HepG2 (cell line): ENCODE results near the gene CARD9. TPM values are rescaled to one million over a fixed set of nuclear protein-coding genes. Genes with fewer than 3 reads are reported as not detected.

Experiments
- AKAP8 ChIP-seq: sonication (generic); formaldehyde crosslinking; IDR thresholded peaks from 2 replicates; pipeline ENCODE4 v1.5.1; 2020; ENCODE audit warnings: mild to moderate bottlenecking, missing genetic modification reagents
- ARID2 ChIP-seq: sonication (generic); formaldehyde crosslinking; IDR thresholded peaks from 2 replicates; pipeline ENCODE4 v1.8.1; 2022; ENCODE audit warnings: mild to moderate bottlenecking, missing genetic modification reagents, borderline replicate concordance
- CBX2 ChIP-seq, 2 experiments: fragments of 200-600 bp in 1 of 2; sonication (generic); formaldehyde crosslinking in 1 of 2; IDR thresholded peaks; 2 replicates each; pipeline versions ENCODE4 v1.7.0 to v1.8.1; 2018 to 2022; ENCODE audit warnings: low read depth in 2 of 2, low read length in 1 of 2, mild to moderate bottlenecking in 1 of 2, missing genetic modification reagents in 1 of 2
- DR1 ChIP-seq: sonication (generic); formaldehyde crosslinking; IDR thresholded peaks from 2 replicates; pipeline ENCODE4 v1.8.0; 2021; ENCODE audit warnings: mild to moderate bottlenecking, missing genetic modification reagents, inconsistent platforms
- ELF3 ChIP-seq: IDR thresholded peaks from 2 replicates; pipeline ENCODE4 v1.6.1; 2016; ENCODE audit warnings: missing genetic modification reagents, missing compliant biosample characterization
- JDP2 ChIP-seq: sonication (generic); formaldehyde crosslinking; IDR thresholded peaks from 2 replicates; pipeline ENCODE4 v1.8.1; 2022; ENCODE audit warnings: missing genetic modification reagents, borderline replicate concordance
- KAT2B ChIP-seq: fragments of 150-350 bp; IDR thresholded peaks from 2 replicates; pipeline ENCODE4 v1.6.1; 2014; ENCODE audit warnings: low read depth, low read length, borderline replicate concordance
- KDM5B ChIP-seq: sonication (generic); formaldehyde crosslinking; IDR thresholded peaks from 2 replicates; pipeline ENCODE4 v1.4.0; 2020; ENCODE audit warnings: missing genetic modification reagents, mild to moderate bottlenecking, borderline replicate concordance
- KLF11 ChIP-seq: IDR thresholded peaks from 2 replicates; pipeline ENCODE4 v1.6.1; 2016; ENCODE audit warnings: missing compliant biosample characterization
- MIER2 ChIP-seq: IDR thresholded peaks from 2 replicates; pipeline ENCODE4 v1.6.1; 2016; ENCODE audit warnings: missing biosample characterization, missing genetic modification reagents
- NFATC3 ChIP-seq: sonication (generic); formaldehyde crosslinking; IDR thresholded peaks from 2 replicates; pipeline ENCODE4 v1.5.1; 2020; ENCODE audit warnings: mild to moderate bottlenecking, missing genetic modification reagents
- NFE2 ChIP-seq: sonication (generic); formaldehyde crosslinking; IDR thresholded peaks from 2 replicates; pipeline ENCODE4 v1.4.0; 2020; ENCODE audit warnings: missing genetic modification reagents
- NFIC ChIP-seq: IDR thresholded peaks from 2 replicates; pipeline ENCODE4 v1.6.1; 2012; ENCODE audit warnings: mild to moderate bottlenecking, low read length, inconsistent platforms
- PAF1 ChIP-seq: IDR thresholded peaks from 2 replicates; pipeline ENCODE4 v1.6.1; 2016; ENCODE audit warnings: missing genetic modification reagents, missing compliant biosample characterization
- TOPORS ChIP-seq: sonication (generic); formaldehyde crosslinking; IDR thresholded peaks from 2 replicates; pipeline ENCODE4 v1.8.0; 2023; ENCODE audit warnings: mild to moderate bottlenecking, missing genetic modification reagents
- TSC22D2 ChIP-seq: sonication (generic); formaldehyde crosslinking; IDR thresholded peaks from 2 replicates; pipeline ENCODE4 v1.5.1; 2020; ENCODE audit warnings: missing genetic modification reagents, mild to moderate bottlenecking, borderline replicate concordance
- YEATS4 ChIP-seq: sonication (generic); formaldehyde crosslinking; IDR thresholded peaks from 2 replicates; pipeline ENCODE4 v1.4.0; 2020; ENCODE audit warnings: missing genetic modification reagents, borderline replicate concordance
- ZBTB1 ChIP-seq: sonication (generic); formaldehyde crosslinking; IDR thresholded peaks from 2 replicates; pipeline ENCODE4 v1.4.0; 2020; ENCODE audit warnings: missing genetic modification reagents, borderline replicate concordance
- ZKSCAN8 ChIP-seq: IDR thresholded peaks from 2 replicates; pipeline ENCODE4 v1.6.1; 2016; ENCODE audit warnings: borderline replicate concordance, missing genetic modification reagents, missing compliant biosample characterization
- ZNF496 ChIP-seq: sonication (generic); formaldehyde crosslinking; IDR thresholded peaks from 2 replicates; pipeline ENCODE4 v1.8.1; 2023; ENCODE audit warnings: mild to moderate bottlenecking, moderate library complexity, missing genetic modification reagents; ENCODE audit not compliant: insufficient replicate concordance
- ZNF547 ChIP-seq: sonication (generic); formaldehyde crosslinking; IDR thresholded peaks from 2 replicates; pipeline ENCODE4 v1.5.1; 2020; ENCODE audit warnings: mild to moderate bottlenecking, missing genetic modification reagents
- ZNF597 ChIP-seq: sonication (generic); formaldehyde crosslinking; IDR thresholded peaks from 2 replicates; pipeline ENCODE4 v1.5.0; 2020; ENCODE audit warnings: missing genetic modification reagents
- ZNF75D ChIP-seq: sonication (generic); formaldehyde crosslinking; IDR thresholded peaks from 2 replicates; pipeline ENCODE4 v1.8.1; 2023; ENCODE audit warnings: missing genetic modification reagents, mild to moderate bottlenecking, borderline replicate concordance
- ZNF775 ChIP-seq: sonication (generic); formaldehyde crosslinking; IDR thresholded peaks from 2 replicates; pipeline ENCODE4 v1.4.0; 2020; ENCODE audit warnings: missing genetic modification reagents, mild to moderate bottlenecking, moderate library complexity, borderline replicate concordance
- ZNF788 ChIP-seq: sonication (generic); formaldehyde crosslinking; IDR thresholded peaks from 2 replicates; pipeline ENCODE4 v1.5.0; 2020; ENCODE audit warnings: mild to moderate bottlenecking, missing genetic modification reagents, borderline replicate concordance
- ZNF800 ChIP-seq: sonication (generic); formaldehyde crosslinking; IDR thresholded peaks from 2 replicates; pipeline ENCODE4 v1.4.0; 2020; ENCODE audit warnings: missing genetic modification reagents
- polyA plus RNA-seq, 8 experiments: library from polyadenylated mRNA; depleted of rRNA in 3 of 8; stranded (reverse) in 7 of 8; unstranded in 1 of 8; fragments of >200 nt; fragmentation: Illumina TruSeq in 4 of 8; extraction: Trizol in 4 of 8; gene quantifications; 2 replicates each; pipeline versions ENCODE4 v1.2.1 to v1.2.3, GENCODE V29; 2011 to 2016; ENCODE audit warnings: low read depth in 4 of 8, missing spikeins in 1 of 8, mixed read lengths in 1 of 8; ENCODE audit not compliant: insufficient read depth in 1 of 8
- total RNA-seq, 5 experiments: library from RNA; depleted of rRNA; stranded (reverse); fragments of >200 nt; fragmentation: Illumina TruSeq; extraction: Trizol; gene quantifications; 2 replicates each; pipeline ENCODE4 v1.2.3, GENCODE V29; 2016; ENCODE audit warnings: low read depth in 1 of 5
- TF ChIP-seq, protein P1 (sequence below): sonication (generic); formaldehyde crosslinking; conservative IDR thresholded peaks from 2 replicates; pipeline ENCODE4 v1.5.0; 2020; ENCODE audit warnings: missing genetic modification reagents

The CARD9 gene
- total and polyA plus RNA-seq, 2 of the 13 experiments (the other 11 are each of a cell fraction or from before 2014, with no cell fraction given), result 3.3 to 7.4 TPM

- TF ChIP-seq DR1 (CRISPR knock-in tag) (no peak; the same call in 1 of the 2 replicates), ZNF75D (no peak), ZNF775 (CRISPR knock-in tag) (no peak), TOPORS (CRISPR knock-in tag) (no peak), TSC22D2 (CRISPR knock-in tag) (no peak), KAT2B (no peak), ARID2 (CRISPR knock-in tag) (no peak), NFE2 (no peak), PAF1 (CRISPR knock-in tag) (no peak), ZNF496 (CRISPR knock-in tag) (no peak), MIER2 (CRISPR knock-in tag) (no peak), ZNF800 (peak; percentile 80), ELF3 (CRISPR knock-in tag) (no peak), ZNF597 (CRISPR knock-in tag) (no peak), NFATC3 (CRISPR knock-in tag) (no peak), JDP2 (CRISPR knock-in tag) (no peak), ZKSCAN8 (CRISPR knock-in tag) (no peak), KDM5B (CRISPR knock-in tag) (peak; percentile 4; the same call in 1 of the 2 replicates), ZNF788 (CRISPR knock-in tag) (no peak; the same call in 1 of the 2 replicates), NFIC (no peak), ZBTB1 (CRISPR knock-in tag) (no peak), CBX2 (IDR thresholded peaks at IDR 0.05; ENCODE audit: low read depth, low read length) (no peak), CBX2 (CRISPR knock-in tag; IDR thresholded peaks at IDR 0.05; ENCODE audit: low read depth) (no peak), YEATS4 (peak; percentile 4; the same call in 1 of the 2 replicates), AKAP8 (CRISPR knock-in tag) (no peak), KLF11 (CRISPR knock-in tag) (no peak), ZNF547 (CRISPR knock-in tag) (no peak)
- TF ChIP-seq, protein P1, sequence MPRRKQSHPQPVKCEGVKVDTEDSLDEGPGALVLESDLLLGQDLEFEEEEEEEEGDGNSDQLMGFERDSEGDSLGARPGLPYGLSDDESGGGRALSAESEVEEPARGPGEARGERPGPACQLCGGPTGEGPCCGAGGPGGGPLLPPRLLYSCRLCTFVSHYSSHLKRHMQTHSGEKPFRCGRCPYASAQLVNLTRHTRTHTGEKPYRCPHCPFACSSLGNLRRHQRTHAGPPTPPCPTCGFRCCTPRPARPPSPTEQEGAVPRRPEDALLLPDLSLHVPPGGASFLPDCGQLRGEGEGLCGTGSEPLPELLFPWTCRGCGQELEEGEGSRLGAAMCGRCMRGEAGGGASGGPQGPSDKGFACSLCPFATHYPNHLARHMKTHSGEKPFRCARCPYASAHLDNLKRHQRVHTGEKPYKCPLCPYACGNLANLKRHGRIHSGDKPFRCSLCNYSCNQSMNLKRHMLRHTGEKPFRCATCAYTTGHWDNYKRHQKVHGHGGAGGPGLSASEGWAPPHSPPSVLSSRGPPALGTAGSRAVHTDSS (CRISPR knock-in tag), result no peak
These were observed 36.3 kb upstream of the CARD9 start (continued) for GRCh38 chr9:136409557-136410455.
